GM19351 (cell line): ENCODE results near the gene BRIX1.
A peak's percentile ranks its signal among the peaks of the same experiment; 100 is the strongest.
"Not testable (repeated sequence)": the region's sequence is repeated elsewhere in the genome, so short reads cannot be mapped to it uniquely, and the experiment has no call there.

Source experiments
- ATAC-seq: cut with Tn5 transposase; IDR thresholded peaks from one replicate; pipeline ENCODE4 v1.9.1; 2021; ENCODE audit warnings: mild to moderate bottlenecking, moderate library complexity; ENCODE audit not compliant: unreplicated experiment

The BRIX1 gene

DNA sequence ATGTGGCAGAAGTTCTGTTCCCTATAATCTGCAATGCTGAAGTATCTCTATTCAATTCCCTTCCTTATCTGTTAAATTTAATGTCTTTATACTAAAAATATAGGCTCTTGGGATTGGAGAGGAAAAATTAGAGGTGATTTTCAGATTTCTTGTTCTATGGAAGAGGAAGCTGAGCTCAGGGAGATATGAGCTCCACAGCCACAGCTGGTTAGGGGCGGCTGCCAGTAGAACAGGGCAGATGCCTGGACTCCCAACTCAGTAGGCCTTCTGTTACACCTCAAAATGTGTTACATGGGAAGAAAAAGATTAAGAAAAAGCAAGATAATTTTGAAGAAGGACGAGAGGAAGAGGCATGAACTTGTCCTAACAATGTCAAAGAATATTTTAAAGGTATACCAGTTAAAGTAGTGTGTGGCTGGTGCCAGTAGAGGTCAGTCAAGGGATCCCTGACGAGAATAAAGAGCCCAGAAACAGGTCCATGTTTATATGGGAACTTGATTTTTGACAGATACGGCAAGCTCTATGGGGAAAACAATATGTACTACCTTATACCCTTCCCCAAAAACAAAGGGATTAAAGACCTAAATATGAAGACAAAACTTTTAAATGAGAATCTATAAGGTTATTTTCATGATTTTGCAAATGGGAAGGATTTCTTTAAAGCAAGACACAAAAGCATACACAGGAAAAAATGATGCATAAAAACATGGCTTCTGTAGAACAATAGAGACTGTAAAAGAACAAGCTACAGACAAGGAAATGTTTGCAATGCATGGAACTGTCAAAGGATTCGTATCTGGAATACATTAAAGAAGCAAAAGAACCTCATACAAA is 42.6 kb downstream of the BRIX1 start:
- no peak for ATAC-seq

GRCh38 chr5:34959323-34959722 is 43.8 kb downstream of the BRIX1 start:
- peak; percentile 95 for ATAC-seq

- ATAC-seq: no peak
These were observed 52.0 kb downstream of the BRIX1 start for GRCh38 chr5:34967540-34967939.

DNA sequence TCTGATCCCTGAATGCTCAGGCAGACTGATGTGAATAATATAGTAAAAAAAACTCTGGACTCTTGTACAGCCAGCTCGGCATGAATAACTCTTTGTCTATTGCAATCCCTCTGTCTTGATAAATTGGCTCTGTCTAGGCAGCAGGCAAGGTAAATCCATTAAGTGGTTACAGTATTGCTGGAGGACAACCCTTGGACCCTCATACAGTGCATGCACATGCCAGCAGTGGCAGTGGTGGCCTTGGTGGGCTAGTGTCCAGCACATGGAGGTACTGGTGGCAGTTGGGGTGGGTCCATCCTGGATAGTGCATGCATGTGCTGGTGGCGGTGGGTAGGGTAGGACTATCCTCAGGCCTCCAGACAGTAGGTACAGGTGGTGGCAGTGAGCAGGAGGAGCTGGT is 52.7 kb downstream of the BRIX1 start:
- no peak for ATAC-seq

DNA sequence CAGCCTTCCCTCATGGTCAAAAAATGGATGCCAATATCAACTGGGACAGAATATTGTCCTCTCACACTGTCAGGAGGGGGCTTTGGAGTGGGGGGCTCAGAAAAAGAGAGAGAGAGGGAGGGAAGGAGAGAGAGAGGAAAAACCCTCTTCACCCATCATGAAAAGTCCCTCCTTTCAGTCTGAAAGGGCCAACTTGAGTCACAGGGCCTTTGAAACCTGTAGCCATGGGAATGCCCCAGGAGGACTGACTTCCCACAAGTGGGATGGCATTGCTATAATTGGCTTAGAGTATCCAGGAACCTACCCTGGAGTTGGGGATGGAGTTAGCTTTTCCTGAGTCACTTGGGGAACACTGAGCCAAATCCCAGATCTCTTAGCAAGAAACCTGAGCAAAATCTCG is 55.0 kb downstream of the BRIX1 start:
- no peak for ATAC-seq

DNA sequence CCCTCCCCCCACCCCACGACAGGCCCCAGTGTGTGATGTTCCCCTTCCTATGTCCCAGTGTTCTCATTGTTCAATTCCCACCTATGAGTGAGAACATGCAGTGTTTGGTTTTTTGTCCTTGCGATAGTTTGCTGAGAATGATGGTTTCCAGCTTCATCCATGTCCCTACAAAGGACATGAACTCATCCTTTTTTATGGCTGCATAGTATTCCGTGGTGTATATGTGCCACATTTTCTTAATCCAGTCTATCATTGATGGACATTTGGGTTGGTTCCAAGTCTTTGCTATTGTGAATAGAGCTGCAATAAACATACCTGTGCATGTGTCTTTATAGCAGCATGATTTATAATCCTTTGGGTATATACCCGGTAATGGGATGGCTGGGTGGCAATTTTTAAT is 56.1 kb downstream of the BRIX1 start:
- ATAC-seq: not testable (repeated sequence)
